Uterus (tissue), 4 donors: Measurements from ENCODE around the gene C1GALT1. TPM values are rescaled to one million over a fixed set of nuclear protein-coding genes. Genes with fewer than 3 reads are reported as not detected.

Experiments used
- DNase-seq, 2 donors: peaks; one replicate each; pipeline ENCODE4 v3.0.0-alpha.2; 2019 to 2020
- H3K27ac ChIP-seq, 2 donors: fragments of 200-600 bp; sonication (generic); 1 replicate in 1 of 2; 2 replicates in 1 of 2; pipeline ENCODE4 v1.5.1; 2016 to 2018
- H3K27me3 ChIP-seq, 2 donors: fragments of 200-600 bp; sonication (generic); one replicate each; pipeline ENCODE4 v1.5.1; 2018 to 2019; ENCODE audit warnings: control low read depth in 1 of 2
- H3K36me3 ChIP-seq, 2 donors: fragments of 200-600 bp; sonication (generic); one replicate each; pipeline ENCODE4 v1.5.1; 2019; ENCODE audit warnings: control low read depth in 1 of 2
- H3K4me1 ChIP-seq, 2 donors: fragments of 200-600 bp; sonication (generic); one replicate each; pipeline ENCODE4 v1.5.1; 2018 to 2019; ENCODE audit warnings: control low read depth in 1 of 2
- H3K4me3 ChIP-seq, 2 donors: fragments of 200-600 bp; sonication (generic); 1 replicate in 1 of 2; 2 replicates in 1 of 2; pipeline ENCODE4 v1.5.1; 2018 to 2019; ENCODE audit warnings: mild to moderate bottlenecking in 1 of 2
- H3K9me3 ChIP-seq, 2 donors: fragments of 200-600 bp; sonication (generic); one replicate each; pipeline ENCODE4 v1.5.1; 2019; ENCODE audit warnings: control low read depth in 1 of 2
- POLR2A ChIP-seq, 2 donors: fragments of 450-650 bp; IDR thresholded peaks; one replicate each; pipeline ENCODE4 v1.6.1; 2016; ENCODE audit warnings: antibody characterized with exemption in 2 of 2, mild to moderate bottlenecking in 1 of 2, moderate library complexity in 1 of 2
- intact Hi-C: fragments of 100-400 bp; cut with DNase I; formaldehyde crosslinking; loops from one replicate; pipeline ENCODE4 v1.15.1; 2023; ENCODE audit warnings: low total_unique reads
- total RNA-seq, 4 donors: library from RNA; depleted of rRNA in 3 of 4; stranded (reverse); fragments of >200 nt in 3 of 4; gene quantifications; one replicate each; pipeline versions ENCODE4 v1.1.0 to v1.2.4, GENCODE V29; 2014 to 2023
- TF ChIP-seq, protein P1 (sequence below), 4 experiments: fragments of 200-600 bp in 2 of 4; fragments of 450-650 bp in 2 of 4; sonication (generic) in 2 of 4; IDR thresholded peaks; one replicate each; pipeline ENCODE4 v1.5.1; 2016 to 2019; ENCODE audit warnings: antibody characterized with exemption in 4 of 4, mild to moderate bottlenecking in 2 of 4, moderate library complexity in 1 of 4
- donor health status: DM: yes; HTN: yes; CAD: no.

Gene C1GALT1
- total RNA-seq, 4 donors from 2014 or later = 1.3 to 41.6 (median 15.1) TPM

DNA sequence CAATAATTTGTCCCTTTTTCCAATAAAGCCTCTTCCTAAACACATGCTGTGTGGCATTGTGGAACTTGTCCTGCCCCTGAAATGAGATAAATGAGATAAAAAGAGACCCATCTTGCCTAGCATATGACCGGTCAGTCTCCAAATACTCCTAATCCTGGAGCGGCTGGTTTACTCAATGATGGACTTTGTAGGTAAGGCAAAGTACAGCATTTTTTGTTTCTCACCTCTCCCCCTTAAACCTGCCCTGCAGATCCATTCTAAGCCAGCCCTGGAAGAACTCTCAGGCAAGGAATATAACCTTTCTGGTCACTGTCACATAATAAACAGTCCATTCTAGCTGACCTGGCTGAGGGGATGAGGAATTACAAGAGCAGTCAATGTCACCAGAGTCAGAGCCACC, 110.7 kb downstream of the C1GALT1 start:
- Histone ChIP-seq H3K27me3 (no peaks in the 10 kb centered on the region), H3K36me3 (no peaks in the 10 kb centered on the region), H3K9me3 (no peaks in the 10 kb centered on the region), H3K27ac (no peak overlapping the region), H3K4me3 (no peak overlapping the region), H3K4me1 (no peaks in the 10 kb centered on the region)
- TF ChIP-seq POLR2A (IDR thresholded peaks at IDR 0.05) = no peak
- TF ChIP-seq, protein P1, sequence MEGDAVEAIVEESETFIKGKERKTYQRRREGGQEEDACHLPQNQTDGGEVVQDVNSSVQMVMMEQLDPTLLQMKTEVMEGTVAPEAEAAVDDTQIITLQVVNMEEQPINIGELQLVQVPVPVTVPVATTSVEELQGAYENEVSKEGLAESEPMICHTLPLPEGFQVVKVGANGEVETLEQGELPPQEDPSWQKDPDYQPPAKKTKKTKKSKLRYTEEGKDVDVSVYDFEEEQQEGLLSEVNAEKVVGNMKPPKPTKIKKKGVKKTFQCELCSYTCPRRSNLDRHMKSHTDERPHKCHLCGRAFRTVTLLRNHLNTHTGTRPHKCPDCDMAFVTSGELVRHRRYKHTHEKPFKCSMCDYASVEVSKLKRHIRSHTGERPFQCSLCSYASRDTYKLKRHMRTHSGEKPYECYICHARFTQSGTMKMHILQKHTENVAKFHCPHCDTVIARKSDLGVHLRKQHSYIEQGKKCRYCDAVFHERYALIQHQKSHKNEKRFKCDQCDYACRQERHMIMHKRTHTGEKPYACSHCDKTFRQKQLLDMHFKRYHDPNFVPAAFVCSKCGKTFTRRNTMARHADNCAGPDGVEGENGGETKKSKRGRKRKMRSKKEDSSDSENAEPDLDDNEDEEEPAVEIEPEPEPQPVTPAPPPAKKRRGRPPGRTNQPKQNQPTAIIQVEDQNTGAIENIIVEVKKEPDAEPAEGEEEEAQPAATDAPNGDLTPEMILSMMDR (IDR thresholded peaks at IDR 0.05) = no peak
- no peak for DNase-seq
- intact Hi-C loops = no loop called here

DNA sequence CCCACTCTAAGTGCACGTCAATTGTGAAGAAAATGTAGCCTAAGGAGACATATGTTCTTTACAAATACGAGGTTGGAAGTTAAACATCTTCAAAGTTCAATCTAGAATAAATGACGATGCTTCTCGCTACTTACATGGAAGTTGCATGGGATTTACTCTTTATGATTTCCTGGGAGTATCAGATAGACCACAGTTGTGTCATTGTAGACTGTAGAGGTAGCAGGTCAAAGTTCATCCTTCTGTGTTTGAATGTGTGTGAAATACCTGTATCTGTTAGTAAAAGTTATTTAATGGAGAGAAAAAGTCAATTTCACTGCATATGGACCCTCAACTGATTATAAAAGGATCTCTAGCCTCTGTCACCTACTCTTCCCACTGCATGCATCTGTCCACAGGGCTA, 112.6 kb downstream of the C1GALT1 start:
- Histone ChIP-seq H3K4me1 (no peaks in the 10 kb centered on the region), H3K36me3 (no peaks in the 10 kb centered on the region), H3K9me3 (no peaks in the 10 kb centered on the region), H3K27ac (no peak overlapping the region), H3K4me3 (no peak overlapping the region), H3K27me3 (no peaks in the 10 kb centered on the region)
- intact Hi-C loops = no loop called here
- DNase-seq = no peak
- TF ChIP-seq, protein P1 (IDR thresholded peaks at IDR 0.05) = no peak
